Pulmonary artery endothelial cell (primary cell): Measurements from ENCODE around the gene JAG2. TPM values are rescaled to one million over a fixed set of nuclear protein-coding genes. Genes with fewer than 3 reads are reported as not detected.

ENCODE experiments used
- DNase-seq: peaks from one replicate; pipeline ENCODE4 v3.0.0-alpha.2; 2011; ENCODE audit warnings: low read depth, low spot score
- total RNA-seq: library from RNA; depleted of rRNA; stranded (reverse); fragments of >200 nt; gene quantifications from 2 replicates; pipeline ENCODE4 v1.2.3, GENCODE V29; 2014

Gene JAG2
- total RNA-seq, 1 donor from 2014 or later, result 46.9 TPM

GRCh38 chr14:105165761-105166485 is 2.7 kb downstream of the JAG2 start:
- DNase-seq, result no peak

GRCh38 chr14:105165134-105165704 is 3.4 kb downstream of the JAG2 start:
- DNase-seq, result no peak

GRCh38 chr14:105163040-105163742 is 5.4 kb downstream of the JAG2 start:
- DNase-seq, result no peak

- DNase-seq, result no peak
Measured at GRCh38 chr14:105162669-105162979, 6.0 kb downstream of the JAG2 start.

GRCh38 chr14:105161964-105162668 is 6.5 kb downstream of the JAG2 start:
- DNase-seq, result no peak

GRCh38 chr14:105161309-105161708 is 7.3 kb downstream of the JAG2 start:
- DNase-seq, result no peak

GRCh38 chr14:105160776-105161175 is 7.8 kb downstream of the JAG2 start:
- no peak for DNase-seq

GRCh38 chr14:105159344-105159743 is 9.2 kb downstream of the JAG2 start:
- DNase-seq, result no peak

GRCh38 chr14:105158794-105159193 is 9.8 kb downstream of the JAG2 start:
- no peak for DNase-seq

- DNase-seq, result no peak
Measured at GRCh38 chr14:105157872-105158271, 10.7 kb downstream of the JAG2 start.

GRCh38 chr14:105156414-105157375 is 11.9 kb downstream of the JAG2 start:
- no peak for DNase-seq

- no peak for DNase-seq
Measured at GRCh38 chr14:105155681-105156413, 12.7 kb downstream of the JAG2 start.

- no peak for DNase-seq
Measured at GRCh38 chr14:105155071-105155651, 13.4 kb downstream of the JAG2 start.

- no peak for DNase-seq
Measured at GRCh38 chr14:105154476-105154871, 14.1 kb downstream of the JAG2 start.

GRCh38 chr14:105153739-105154475 is 14.7 kb downstream of the JAG2 start:
- DNase-seq, result no peak

GRCh38 chr14:105153331-105153731 is 15.2 kb downstream of the JAG2 start:
- DNase-seq, result no peak

- no peak for DNase-seq
Measured at GRCh38 chr14:105152794-105153241, 15.8 kb downstream of the JAG2 start.

- DNase-seq, result no peak
Measured at GRCh38 chr14:105151838-105152793, 16.5 kb downstream of the JAG2 start.
